C4-2B (cell line): ENCODE results near the gene NOG.

Source experiments
- H3K27ac ChIP-seq: fragments of 450-650 bp; 2 replicates; pipeline ENCODE4 v1.5.1; 2017
- CTCF ChIP-seq: fragments of 450-650 bp; conservative IDR thresholded peaks from 2 replicates; pipeline ENCODE4 v1.5.1; 2017; ENCODE audit warnings: mild to moderate bottlenecking
- ZFX ChIP-seq: fragments of 450-650 bp; IDR thresholded peaks from 2 replicates; pipeline ENCODE4 v1.6.1; 2017

Gene NOG

DNA sequence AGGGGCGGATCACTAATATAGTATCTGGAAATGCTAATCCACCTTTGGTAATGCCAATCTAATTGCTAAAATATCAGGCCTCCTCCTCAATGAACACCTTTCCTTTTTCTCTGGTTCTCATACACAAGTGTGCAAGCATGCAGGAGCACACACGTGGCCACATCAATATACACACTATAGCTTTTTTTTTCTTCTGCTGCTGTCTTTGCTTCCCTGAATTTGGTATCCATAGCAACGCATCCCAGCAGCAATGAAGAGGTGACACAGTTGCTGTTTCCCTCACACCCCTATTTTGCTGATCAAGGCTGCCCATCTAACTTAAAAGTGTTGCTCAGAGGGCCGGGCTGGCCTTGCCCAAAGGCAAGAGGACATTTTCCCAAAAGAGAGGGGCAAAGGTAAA, 15.4 kb downstream of the NOG start:
- no peak for TF ChIP-seq ZFX
- no peak for TF ChIP-seq CTCF
- no peak overlapping the region for H3K27ac ChIP-seq

GRCh38 chr17:56610321-56610720, 16.8 kb downstream of the NOG start:
- TF ChIP-seq ZFX, result no peak
- no peak for TF ChIP-seq CTCF
- H3K27ac ChIP-seq, result no peak overlapping the region

DNA sequence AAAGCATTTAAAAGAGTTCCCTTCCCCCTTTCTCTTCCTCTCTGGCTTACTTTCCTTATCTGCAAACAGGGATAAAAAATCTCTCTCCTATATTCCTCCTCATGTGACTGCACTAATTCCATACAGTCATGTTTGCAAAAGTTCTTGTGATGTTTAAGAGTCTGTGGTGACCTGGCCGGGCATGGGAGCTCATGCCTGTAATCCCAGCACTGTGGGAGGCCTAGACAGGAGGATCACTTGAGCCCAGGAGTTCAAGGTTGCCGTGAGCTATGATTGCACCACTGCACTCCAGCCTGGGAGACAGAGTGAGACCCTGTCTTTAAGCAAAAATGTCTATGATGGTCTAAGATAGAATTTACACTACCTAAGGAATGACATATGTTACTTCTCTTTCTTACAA, 19.6 kb downstream of the NOG start:
- H3K27ac ChIP-seq, result no peak overlapping the region
- no peak for TF ChIP-seq ZFX
- no peak for TF ChIP-seq CTCF

GRCh38 chr17:56614522-56614921, 21.0 kb downstream of the NOG start:
- no peak overlapping the region for H3K27ac ChIP-seq
- TF ChIP-seq ZFX (no peak), CTCF (no peak)

DNA sequence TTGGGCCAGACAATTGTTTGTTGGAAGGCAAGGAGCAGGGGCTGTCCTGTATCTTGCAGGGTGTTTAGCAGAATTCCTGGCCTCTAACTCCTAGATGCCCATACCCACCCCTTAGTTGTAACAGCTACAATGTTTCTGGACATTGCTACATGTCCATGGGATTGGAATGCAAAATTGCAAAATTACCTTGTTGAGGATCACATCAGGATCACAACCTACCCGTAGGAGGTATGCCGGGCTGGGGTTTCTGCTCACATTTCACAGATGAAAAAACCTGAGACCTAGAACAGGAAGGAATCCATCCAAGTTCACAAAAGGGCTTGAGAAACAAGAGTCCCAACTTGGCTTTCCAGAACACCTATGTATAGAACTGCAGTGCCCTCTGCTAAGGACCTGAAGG, 22.7 kb downstream of the NOG start:
- TF ChIP-seq ZFX, result no peak
- TF ChIP-seq CTCF, result no peak
- H3K27ac ChIP-seq, result no peak overlapping the region

DNA sequence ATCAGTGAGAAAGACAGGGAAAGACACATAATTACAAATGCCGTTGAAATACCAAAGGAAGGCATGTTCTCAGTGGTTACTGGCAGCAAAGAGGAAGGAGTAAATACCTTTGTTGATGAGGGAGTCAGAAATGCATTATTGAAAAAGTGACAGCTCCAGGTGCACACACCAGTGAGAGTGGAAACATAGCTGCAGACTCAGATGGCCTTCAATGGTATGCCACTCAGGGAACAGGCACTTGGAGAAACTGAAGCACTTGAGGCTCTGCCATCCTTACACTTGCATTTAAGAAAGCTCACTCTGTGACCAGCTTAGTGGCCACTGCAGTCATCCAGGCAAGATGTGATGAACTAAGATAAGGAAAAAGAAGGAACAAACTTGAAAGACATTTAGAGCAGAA, 29.9 kb downstream of the NOG start:
- no peak overlapping the region for H3K27ac ChIP-seq
- TF ChIP-seq ZFX, result no peak
- no peak for TF ChIP-seq CTCF

GRCh38 chr17:56624309-56624708, 30.8 kb downstream of the NOG start:
- H3K27ac ChIP-seq, result no peak overlapping the region

More at GRCh38 chr17:56624309-56624708, 30.8 kb downstream of the NOG start:
- no peak for TF ChIP-seq CTCF
- no peak for TF ChIP-seq ZFX
